Prostate gland (tissue), 2 donors: ENCODE results near the gene TBL1X. TPM values are rescaled to one million over a fixed set of nuclear protein-coding genes. Genes with fewer than 3 reads are reported as not detected.

ENCODE experiments used
- DNase-seq: peaks from one replicate; pipeline ENCODE4 v3.0.0-alpha.2; 2019; ENCODE audit warnings: low spot score
- H3K27ac ChIP-seq, 2 donors: fragments of 200-600 bp; sonication (generic); 2 replicates each; pipeline ENCODE4 v1.5.1; 2017 to 2019
- H3K27me3 ChIP-seq: fragments of 200-600 bp; sonication (generic); replicated peaks from 2 replicates; pipeline ENCODE4 v1.5.1; 2019; ENCODE audit not compliant: insufficient read depth
- H3K36me3 ChIP-seq, 2 donors: fragments of 200-600 bp; sonication (generic); 1 replicate in 1 of 2; 2 replicates in 1 of 2; pipeline versions ENCODE4 v1.5.1 to v1.8.1; 2017 to 2019
- H3K4me1 ChIP-seq: fragments of 200-600 bp; sonication (generic); replicated peaks from 2 replicates; pipeline ENCODE4 v1.5.1; 2019
- H3K4me3 ChIP-seq, 2 donors: fragments of 200-600 bp; sonication (generic); 2 replicates each; pipeline ENCODE4 v1.5.1; 2017 to 2019
- H3K9me3 ChIP-seq: fragments of 200-600 bp; sonication (generic); 2 replicates; pipeline ENCODE4 v1.5.1; 2017
- POLR2A ChIP-seq: fragments of 450-650 bp; IDR thresholded peaks from one replicate; pipeline ENCODE4 v1.6.1; 2016; ENCODE audit warnings: antibody characterized with exemption, mild to moderate bottlenecking
- POLR2AphosphoS5 ChIP-seq: sonication (generic); formaldehyde crosslinking; IDR thresholded peaks from one replicate; pipeline ENCODE4 v1.6.1; 2017; ENCODE audit warnings: antibody characterized with exemption
- WGBS: methylation state at CpG from one replicate; pipeline ENCODE4 v1.1.5; 2018; 5-methylcytosine and 5-hydroxymethylcytosine counted together
- intact Hi-C: fragments of 100-400 bp; cut with DNase I; formaldehyde crosslinking; loops from one replicate; pipeline ENCODE4 v1.14.2; 2022
- total RNA-seq, 2 donors: library from RNA; depleted of rRNA; stranded (reverse); fragments of >200 nt; gene quantifications; one replicate each; pipeline ENCODE4 v1.1.0, GENCODE V29; 2016
- TF ChIP-seq, protein P1 (sequence below), 4 experiments: fragments of 200-600 bp in 2 of 4; fragments of 450-650 bp in 2 of 4; sonication (generic) in 2 of 4; IDR thresholded peaks; 1 replicate in 3 of 4; 2 replicates in 1 of 4; pipeline ENCODE4 v1.5.1; 2016 to 2019; ENCODE audit warnings: antibody characterized with exemption in 4 of 4, mild to moderate bottlenecking in 2 of 4, moderate library complexity in 2 of 4

TBL1X gene
- total RNA-seq, 2 donors from 2014 or later = 23.2 to 76.9 TPM

- H3K36me3 ChIP-seq = no peaks in the 10 kb centered on the region
- H3K27me3 ChIP-seq = no peaks in the 10 kb centered on the region
- no peaks in the 10 kb centered on the region for H3K4me1 ChIP-seq
- WGBS = 23% methylated on average over 3 of the region's 3 CpGs
- DNase-seq = no peak
- no peak overlapping the region for H3K27ac ChIP-seq
- TF ChIP-seq, protein P1, sequence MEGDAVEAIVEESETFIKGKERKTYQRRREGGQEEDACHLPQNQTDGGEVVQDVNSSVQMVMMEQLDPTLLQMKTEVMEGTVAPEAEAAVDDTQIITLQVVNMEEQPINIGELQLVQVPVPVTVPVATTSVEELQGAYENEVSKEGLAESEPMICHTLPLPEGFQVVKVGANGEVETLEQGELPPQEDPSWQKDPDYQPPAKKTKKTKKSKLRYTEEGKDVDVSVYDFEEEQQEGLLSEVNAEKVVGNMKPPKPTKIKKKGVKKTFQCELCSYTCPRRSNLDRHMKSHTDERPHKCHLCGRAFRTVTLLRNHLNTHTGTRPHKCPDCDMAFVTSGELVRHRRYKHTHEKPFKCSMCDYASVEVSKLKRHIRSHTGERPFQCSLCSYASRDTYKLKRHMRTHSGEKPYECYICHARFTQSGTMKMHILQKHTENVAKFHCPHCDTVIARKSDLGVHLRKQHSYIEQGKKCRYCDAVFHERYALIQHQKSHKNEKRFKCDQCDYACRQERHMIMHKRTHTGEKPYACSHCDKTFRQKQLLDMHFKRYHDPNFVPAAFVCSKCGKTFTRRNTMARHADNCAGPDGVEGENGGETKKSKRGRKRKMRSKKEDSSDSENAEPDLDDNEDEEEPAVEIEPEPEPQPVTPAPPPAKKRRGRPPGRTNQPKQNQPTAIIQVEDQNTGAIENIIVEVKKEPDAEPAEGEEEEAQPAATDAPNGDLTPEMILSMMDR (IDR thresholded peaks at IDR 0.05) = no peak
- no peak for TF ChIP-seq POLR2A
- no peak for TF ChIP-seq POLR2AphosphoS5
- no peak overlapping the region for H3K4me3 ChIP-seq
- intact Hi-C loops = no loop called here
- no peaks in the 10 kb centered on the region for H3K9me3 ChIP-seq
Observed at GRCh38 chrX:9668537-9668936, 203.7 kb downstream of the TBL1X start.

DNA sequence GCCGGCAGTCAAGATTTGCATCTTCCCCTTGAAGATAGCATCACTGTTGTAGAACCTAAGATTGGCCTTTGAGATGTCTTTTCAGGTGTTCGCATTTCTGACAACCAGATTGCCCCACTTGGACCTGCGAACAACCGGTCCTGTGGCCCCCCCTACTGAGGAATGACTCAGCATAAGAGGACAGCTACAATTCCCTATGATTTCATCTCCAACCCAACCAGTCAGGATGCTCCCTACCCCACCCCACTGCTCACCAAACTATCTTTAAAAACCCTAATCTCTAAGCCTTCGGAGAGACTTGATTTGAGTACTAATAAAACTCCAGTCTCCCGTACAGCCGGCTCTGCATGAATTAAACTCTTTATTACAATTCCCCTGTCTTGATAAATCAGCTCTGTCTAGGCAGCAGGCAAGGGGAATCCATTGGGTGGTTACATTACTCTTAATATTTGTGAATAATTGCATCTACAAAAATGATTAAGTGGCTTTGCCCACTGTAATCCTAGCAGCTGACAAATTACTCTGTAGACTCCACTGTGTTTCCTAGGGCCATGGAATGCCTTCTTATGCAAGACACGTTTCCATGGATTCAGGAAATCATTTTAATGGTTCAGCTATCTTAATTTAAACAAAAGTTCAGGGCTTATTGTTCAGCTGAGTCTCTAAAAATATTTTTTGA, 205.4 kb downstream of the TBL1X start:
- Histone ChIP-seq H3K9me3 (no peaks in the 10 kb centered on the region), H3K4me3 (no peak overlapping the region), H3K27ac (no peak overlapping the region), H3K27me3 (no peaks in the 10 kb centered on the region), H3K36me3 (no peaks in the 10 kb centered on the region), H3K4me1 (no peaks in the 10 kb centered on the region)
- WGBS = 60% methylated on average over 8 of the region's 8 CpGs
- no peak for DNase-seq
- no peak for TF ChIP-seq POLR2A
- TF ChIP-seq, protein P1 (IDR thresholded peaks at IDR 0.05) = no peak
- TF ChIP-seq POLR2AphosphoS5 = no peak
- intact Hi-C loops = loop anchor here (10.0 kb wide), 1 partner anchor 205 kb away; the partner anchor contains the start of gene TBL1X

DNA sequence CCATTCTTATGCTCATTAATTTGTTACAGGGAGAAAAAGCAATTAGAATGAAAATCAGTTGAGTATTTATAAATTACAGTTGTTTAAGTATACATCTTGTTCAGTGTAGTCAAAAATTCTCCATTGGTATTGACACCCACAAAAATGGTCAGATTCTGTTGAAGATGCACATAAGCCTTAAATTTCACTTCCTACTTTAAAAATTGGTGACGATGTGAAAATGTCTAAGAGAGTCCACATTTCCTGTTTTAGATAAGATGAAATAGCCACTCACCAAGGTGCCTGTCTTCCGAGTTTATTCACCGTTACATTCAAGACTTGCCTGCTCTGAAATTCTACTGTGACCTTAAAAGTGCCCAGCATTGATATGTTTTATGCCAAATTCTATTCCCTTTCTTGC, 207.1 kb downstream of the TBL1X start:
- Histone ChIP-seq H3K4me1 (no peaks in the 10 kb centered on the region), H3K27me3 (no peaks in the 10 kb centered on the region), H3K4me3 (no peak overlapping the region), H3K36me3 (no peaks in the 10 kb centered on the region), H3K9me3 (no peaks in the 10 kb centered on the region), H3K27ac (no peak overlapping the region)
- WGBS = 97% methylated on average over 3 of the region's 3 CpGs
- TF ChIP-seq POLR2AphosphoS5 (no peak), POLR2A (no peak)
- TF ChIP-seq, protein P1 (IDR thresholded peaks at IDR 0.05) = no peak
- intact Hi-C loops = loop anchor here (10.0 kb wide), 1 partner anchor 207 kb away; the partner anchor contains the start of gene TBL1X
- DNase-seq = no peak

GRCh38 chrX:9676306-9676705, 211.4 kb downstream of the TBL1X start:
- Histone ChIP-seq H3K27ac (no peak overlapping the region), H3K27me3 (no peaks in the 10 kb centered on the region), H3K4me3 (no peak overlapping the region), H3K4me1 (no peaks in the 10 kb centered on the region), H3K36me3 (no peaks in the 10 kb centered on the region), H3K9me3 (no peaks in the 10 kb centered on the region)
- intact Hi-C loops = loop anchor here (10.0 kb wide), 1 partner anchor 212 kb away; the partner anchor contains the start of gene TBL1X
- TF ChIP-seq POLR2A (no peak), POLR2AphosphoS5 (no peak)
- DNase-seq = no peak
- 46% methylated on average over 12 of the region's 13 CpGs for WGBS

- no peak for TF ChIP-seq POLR2AphosphoS5
- TF ChIP-seq POLR2A = no peak
- TF ChIP-seq, protein P1 (IDR thresholded peaks at IDR 0.05) = no peak
- Histone ChIP-seq H3K27me3 (no peaks in the 10 kb centered on the region), H3K4me1 (no peaks in the 10 kb centered on the region), H3K27ac (no peak overlapping the region), H3K4me3 (no peak overlapping the region), H3K9me3 (no peaks in the 10 kb centered on the region), H3K36me3 (no peaks in the 10 kb centered on the region)
- WGBS = 54% methylated on average over 6 of the region's 6 CpGs
- DNase-seq = no peak
- intact Hi-C loops = loop anchor here (10.0 kb wide), 1 partner anchor 212 kb away; the partner anchor contains the start of gene TBL1X
Observed at GRCh38 chrX:9676738-9677097, 211.9 kb downstream of the TBL1X start.
